HCT116 (cell line): ENCODE measurements around the gene ACBD6. TPM values are rescaled to one million over a fixed set of nuclear protein-coding genes. Genes with fewer than 3 reads are reported as not detected.
"Not testable (repeated sequence)": the region's sequence is repeated elsewhere in the genome, so short reads cannot be mapped to it uniquely, and the experiment has no call there.

Experiments
- ATAC-seq: fragments of 200-7000 bp; cut with Tn5 transposase; 2 replicates; pipeline ENCODE4 v1.9.1; 2020; ENCODE audit warnings: mild to moderate bottlenecking, moderate library complexity
- BruUV-seq: library from RNA; stranded (reverse); fragments of 400-500 nt; replicated peaks from 2 replicates; lab custom pipeline; 2021; lab: Mats Ljungman, UMichigan
- CTCF ChIA-PET: fragments of 300-600 bp; sonication (Branson Sonifier 250); formaldehyde crosslinking; loops from one replicate; lab custom pipeline; 2021; ENCODE audit warnings: antibody characterized with exemption; lab: Charles Lee
- POLR2A ChIA-PET: fragments of 300-600, 350-600 bp; sonication (Branson Sonifier 250); formaldehyde crosslinking; loops from one replicate; lab custom pipeline; 2021; ENCODE audit warnings: antibody characterized with exemption; lab: Charles Lee
- RAD21 ChIA-PET, 2 experiments: fragments of 300-600 bp; sonication (Branson Sonifier 250); formaldehyde crosslinking; loops; one replicate each; lab custom pipeline; 2023; ENCODE audit warnings: low total read pairs in 2 of 2; ENCODE audit not compliant: uncharacterized antibody in 2 of 2, unreplicated experiment in 2 of 2, low non-redundant PET in 1 of 2; lab: Charles Lee
- DNase-seq: peaks from one replicate; pipeline ENCODE4 v3.0.0-alpha.2; 2010; ENCODE audit warnings: low read depth, low spot score
- H2AFZ ChIP-seq: fragments of 200-600 bp; shearing (Covaris generic), sonication (generic); 2 replicates; pipeline ENCODE4 v1.6.1; 2017; ENCODE audit warnings: low read depth, mixed run types, mixed read lengths, antibody characterized with exemption, low read length; ENCODE audit not compliant: poor library complexity, severe bottlenecking
- H3K27ac ChIP-seq: 2 replicates; pipeline ENCODE4 v1.5.1; 2012; ENCODE audit warnings: low read depth, low read length
- H3K27me3 ChIP-seq: fragments of 200-600 bp; sonication (generic); 2 replicates; pipeline ENCODE4 v1.6.1; 2016; ENCODE audit warnings: mixed run types, low read length, mixed read lengths; ENCODE audit not compliant: insufficient read depth
- H3K36me3 ChIP-seq, 2 experiments: fragments of 200-500 bp in 1 of 2; fragments of 200-600 bp in 1 of 2; sonication (Bioruptor generic) in 1 of 2; sonication (generic) in 1 of 2; 2 replicates each; pipeline versions ENCODE4 v1.5.1 to v1.6.1; 2014 to 2016; ENCODE audit warnings: low read length in 2 of 2, inconsistent platforms in 1 of 2, mixed read lengths in 1 of 2, mixed run types in 1 of 2; ENCODE audit not compliant: insufficient read depth in 2 of 2, control insufficient read depth in 1 of 2
- H3K4me1 ChIP-seq, 2 experiments: fragments of 200-600 bp in 1 of 2; sonication (generic) in 1 of 2; 2 replicates each; pipeline versions ENCODE4 v1.5.1 to v1.6.1; 2012 to 2017; ENCODE audit warnings: low read length in 2 of 2, inconsistent platforms in 1 of 2, mild to moderate bottlenecking in 1 of 2, mixed read lengths in 1 of 2, mixed run types in 1 of 2, moderate library complexity in 1 of 2; ENCODE audit not compliant: insufficient read depth in 2 of 2, control insufficient read depth in 1 of 2
- H3K4me2 ChIP-seq: fragments of 200-600 bp; sonication (generic); 2 replicates; pipeline ENCODE4 v1.6.1; 2017; ENCODE audit warnings: mixed run types, low read length, mixed read lengths
- H3K4me3 ChIP-seq, 2 experiments: fragments of 200-600 bp in 1 of 2; sonication (generic) in 1 of 2; replicated peaks in 1 of 2; 2 replicates each; pipeline ENCODE4 v1.5.1; 2011 to 2016; ENCODE audit warnings: low read length in 2 of 2, control low read depth in 1 of 2, low read depth in 1 of 2, mild to moderate bottlenecking in 1 of 2, mixed read lengths in 1 of 2, mixed run types in 1 of 2
- H3K79me2 ChIP-seq: fragments of 200-600 bp; sonication (generic); 2 replicates; pipeline ENCODE4 v1.6.1; 2017; ENCODE audit warnings: mild to moderate bottlenecking, mixed run types, low read length, moderate library complexity, mixed read lengths; ENCODE audit not compliant: insufficient read depth
- H3K9ac ChIP-seq: fragments of 200-600 bp; sonication (generic); 2 replicates; pipeline ENCODE4 v1.6.1; 2016; ENCODE audit warnings: low read length, mixed read lengths
- H3K9me2 ChIP-seq: fragments of 200-600 bp; sonication (generic), shearing (Covaris generic); 2 replicates; pipeline ENCODE4 v1.6.1; 2017; ENCODE audit warnings: mixed run types, mild to moderate bottlenecking, moderate library complexity; ENCODE audit not compliant: insufficient read depth
- H3K9me3 ChIP-seq, 2 experiments: fragments of 200-500 bp in 1 of 2; fragments of 200-600 bp in 1 of 2; sonication (Bioruptor generic) in 1 of 2; sonication (generic) in 1 of 2; 2 replicates each; pipeline ENCODE4 v1.6.1; 2014 to 2017; ENCODE audit warnings: low read length in 2 of 2, mixed read lengths in 2 of 2, inconsistent platforms in 1 of 2, low read depth in 1 of 2, mild to moderate bottlenecking in 1 of 2, mixed run types in 1 of 2, moderate library complexity in 1 of 2; ENCODE audit not compliant: control insufficient read depth in 1 of 2, insufficient read depth in 1 of 2
- H4K20me1 ChIP-seq: fragments of 200-600 bp; sonication (generic), shearing (Covaris generic); 2 replicates; pipeline ENCODE4 v1.6.1; 2017; ENCODE audit warnings: mixed run types, mild to moderate bottlenecking, moderate library complexity; ENCODE audit not compliant: insufficient read depth
- CEBPB ChIP-seq: IDR thresholded peaks from 2 replicates; pipeline ENCODE4 v1.6.1; 2012; ENCODE audit warnings: low read depth
- POLR2A ChIP-seq: IDR thresholded peaks from 2 replicates; pipeline ENCODE4 v1.7.0; 2011; ENCODE audit warnings: borderline replicate concordance; ENCODE audit not compliant: insufficient read depth, insufficient read length; ENCODE audit errors: extremely low read depth
- RAD21 ChIP-seq: IDR thresholded peaks from 2 replicates; pipeline ENCODE4 v1.6.1; 2012; ENCODE audit warnings: low read depth, mild to moderate bottlenecking
- REST ChIP-seq: IDR thresholded peaks from 2 replicates; pipeline ENCODE4 v1.6.1; 2012; ENCODE audit warnings: low read depth
- SP1 ChIP-seq: IDR thresholded peaks from 2 replicates; pipeline ENCODE4 v1.6.1; 2012; ENCODE audit warnings: low read depth
- SRF ChIP-seq: IDR thresholded peaks from 2 replicates; pipeline ENCODE4 v1.6.1; 2012; ENCODE audit warnings: low read depth
- ZFX ChIP-seq: fragments of 450-650 bp; IDR thresholded peaks from 2 replicates; pipeline ENCODE4 v1.6.1; 2017
- ZNF274 ChIP-seq: fragments of 200-500 bp; sonication (Bioruptor generic); IDR thresholded peaks from 2 replicates; pipeline ENCODE4 v1.6.1; 2014; ENCODE audit warnings: mild to moderate bottlenecking, low read depth, low read length, inconsistent platforms
- intact Hi-C: fragments of 100-400 bp; cut with micrococcal nuclease; formaldehyde crosslinking; loops from 2 replicates; pipeline ENCODE4 v1.10.0; 2022
- total RNA-seq: library from RNA; stranded (reverse); gene quantifications from one replicate; pipeline ENCODE4 v1.2.1, GENCODE V29; 2021; ENCODE audit not compliant: unreplicated experiment
- TF ChIP-seq, protein P1 (sequence below): IDR thresholded peaks from 2 replicates; pipeline ENCODE4 v1.6.1; 2012
- TF ChIP-seq, protein P2 (sequence below): IDR thresholded peaks from 2 replicates; pipeline ENCODE4 v1.6.1; 2011; ENCODE audit warnings: mild to moderate bottlenecking, low read length, moderate library complexity; ENCODE audit not compliant: insufficient replicate concordance; ENCODE audit errors: extremely low read depth

Gene ACBD6
- total RNA-seq, 1 experiment from 2014 or later = 43.2 TPM

- POLR2A ChIA-PET = no interaction called here
- H3K27ac ChIP-seq = no peak overlapping the region
These were observed 80.8 kb downstream of the ACBD6 start for GRCh38 chr1:180421614-180422013.

GRCh38 chr1:180421145-180421544 lies 81.2 kb downstream of the ACBD6 start:
- ATAC-seq, H3K9ac ChIP-seq, intact Hi-C loops, H3K27me3 ChIP-seq, H2AFZ ChIP-seq, H3K4me2 ChIP-seq, H3K9me2 ChIP-seq, H4K20me1 ChIP-seq, H3K36me3 ChIP-seq, RAD21 ChIA-PET, H3K4me3 ChIP-seq, H3K27ac ChIP-seq, H3K9me3 ChIP-seq, POLR2A ChIA-PET, DNase-seq, BruUV-seq, H3K4me1 ChIP-seq, CTCF ChIA-PET: not testable (repeated sequence)
- H3K79me2 ChIP-seq = peaks cover 11% of the 10 kb centered on the region

More at GRCh38 chr1:180421614-180422013, 80.8 kb downstream of the ACBD6 start:
- no peak overlapping the region for H3K9ac ChIP-seq
- no peaks in the 10 kb centered on the region for H3K4me1 ChIP-seq
- no peaks in the 10 kb centered on the region for H3K36me3 ChIP-seq
- no peaks in the 10 kb centered on the region for H3K9me2 ChIP-seq
- H3K4me3 ChIP-seq = no peak overlapping the region
- H2AFZ ChIP-seq = no peak overlapping the region
- no peak for DNase-seq
- ChIA-PET RAD21 (no interaction called here), CTCF (no interaction called here)
- no peak for ATAC-seq
- no peaks in the 10 kb centered on the region for H3K9me3 ChIP-seq
- BruUV-seq = no TSS peak
- H3K79me2 ChIP-seq = peaks cover 11% of the 10 kb centered on the region; the same call in 1 of the 2 replicates
- H3K27me3 ChIP-seq = no peaks in the 10 kb centered on the region
- H4K20me1 ChIP-seq = no peaks in the 10 kb centered on the region; the same call in 1 of the 2 replicates
- intact Hi-C loops = no loop called here
- TF ChIP-seq REST (no peak), SP1 (no peak), SRF (no peak), RAD21 (no peak), POLR2A (no peak), ZNF274 (no peak), CEBPB (no peak), ZFX (no peak)
- TF ChIP-seq, protein P1, sequence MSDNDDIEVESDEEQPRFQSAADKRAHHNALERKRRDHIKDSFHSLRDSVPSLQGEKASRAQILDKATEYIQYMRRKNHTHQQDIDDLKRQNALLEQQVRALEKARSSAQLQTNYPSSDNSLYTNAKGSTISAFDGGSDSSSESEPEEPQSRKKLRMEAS = no peak
- TF ChIP-seq, protein P2, sequence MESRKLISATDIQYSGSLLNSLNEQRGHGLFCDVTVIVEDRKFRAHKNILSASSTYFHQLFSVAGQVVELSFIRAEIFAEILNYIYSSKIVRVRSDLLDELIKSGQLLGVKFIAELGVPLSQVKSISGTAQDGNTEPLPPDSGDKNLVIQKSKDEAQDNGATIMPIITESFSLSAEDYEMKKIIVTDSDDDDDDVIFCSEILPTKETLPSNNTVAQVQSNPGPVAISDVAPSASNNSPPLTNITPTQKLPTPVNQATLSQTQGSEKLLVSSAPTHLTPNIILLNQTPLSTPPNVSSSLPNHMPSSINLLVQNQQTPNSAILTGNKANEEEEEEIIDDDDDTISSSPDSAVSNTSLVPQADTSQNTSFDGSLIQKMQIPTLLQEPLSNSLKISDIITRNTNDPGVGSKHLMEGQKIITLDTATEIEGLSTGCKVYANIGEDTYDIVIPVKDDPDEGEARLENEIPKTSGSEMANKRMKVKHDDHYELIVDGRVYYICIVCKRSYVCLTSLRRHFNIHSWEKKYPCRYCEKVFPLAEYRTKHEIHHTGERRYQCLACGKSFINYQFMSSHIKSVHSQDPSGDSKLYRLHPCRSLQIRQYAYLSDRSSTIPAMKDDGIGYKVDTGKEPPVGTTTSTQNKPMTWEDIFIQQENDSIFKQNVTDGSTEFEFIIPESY = no peak
- TF ChIP-seq, all 23 proteins: peak for 0
- H3K4me2 ChIP-seq = no peak overlapping the region
